Mesendoderm (in vitro differentiated cells): ENCODE results near the gene CDK6.

Experiments
- DNase-seq: peaks from one replicate; pipeline ENCODE4 v3.0.0; 2013
- H2AK5ac ChIP-seq: 2 replicates; pipeline ENCODE4 v1.6.1; 2013; ENCODE audit warnings: low read length, inconsistent platforms
- H2BK120ac ChIP-seq: 2 replicates; pipeline ENCODE4 v1.6.1; 2013; ENCODE audit warnings: low read depth, mild to moderate bottlenecking, low read length, moderate library complexity, mixed read lengths
- H2BK15ac ChIP-seq: replicated peaks from 2 replicates; pipeline ENCODE4 v1.6.1; 2013; ENCODE audit warnings: low read depth, mild to moderate bottlenecking, moderate library complexity
- H2BK5ac ChIP-seq: 2 replicates; pipeline ENCODE4 v1.6.1; 2013; ENCODE audit warnings: low read length, inconsistent platforms
- H3K18ac ChIP-seq: 2 replicates; pipeline ENCODE4 v1.6.1; 2013; ENCODE audit warnings: mild to moderate bottlenecking, low read length, mixed read lengths
- H3K23ac ChIP-seq: one replicate; pipeline ENCODE4 v1.6.1; 2013; ENCODE audit warnings: low read length
- H3K27ac ChIP-seq: 2 replicates; pipeline ENCODE4 v1.5.1; 2013; ENCODE audit warnings: low read depth, mild to moderate bottlenecking, inconsistent platforms, low read length, moderate library complexity
- H3K27me3 ChIP-seq: 2 replicates; pipeline ENCODE4 v1.6.1; 2013; ENCODE audit warnings: low read length, control low read depth, mild to moderate bottlenecking, inconsistent platforms; ENCODE audit not compliant: insufficient read depth, poor library complexity
- H3K36me3 ChIP-seq: 2 replicates; pipeline ENCODE4 v1.6.1; 2013; ENCODE audit warnings: low read length, inconsistent platforms; ENCODE audit not compliant: control insufficient read depth, insufficient read depth
- H3K4ac ChIP-seq: one replicate; pipeline ENCODE4 v1.6.1; 2013; ENCODE audit warnings: low read depth, mild to moderate bottlenecking, low read length, moderate library complexity
- H3K4me1 ChIP-seq: 2 replicates; pipeline ENCODE4 v1.6.1; 2013; ENCODE audit warnings: low read depth, low read length, inconsistent platforms; ENCODE audit not compliant: control insufficient read depth
- H3K4me2 ChIP-seq: 2 replicates; pipeline ENCODE4 v1.6.1; 2013; ENCODE audit warnings: low read length
- H3K4me3 ChIP-seq: 2 replicates; pipeline ENCODE4 v1.5.1; 2013; ENCODE audit warnings: mild to moderate bottlenecking, low read length
- H3K56ac ChIP-seq: one replicate; pipeline ENCODE4 v1.6.1; 2013; ENCODE audit warnings: low read length
- H3K79me1 ChIP-seq: 2 replicates; pipeline ENCODE4 v1.6.1; 2013; ENCODE audit warnings: low read length, inconsistent platforms
- H3K79me2 ChIP-seq: 2 replicates; pipeline ENCODE4 v1.6.1; 2013; ENCODE audit warnings: mild to moderate bottlenecking, low read length; ENCODE audit not compliant: control insufficient read depth, insufficient read depth
- H3K9ac ChIP-seq: 2 replicates; pipeline ENCODE4 v1.6.1; 2013; ENCODE audit warnings: low read length, inconsistent platforms
- H4K5ac ChIP-seq: one replicate; pipeline ENCODE4 v1.6.1; 2013; ENCODE audit warnings: low read length
- H4K8ac ChIP-seq: one replicate; pipeline ENCODE4 v1.6.1; 2013; ENCODE audit warnings: low read depth, mild to moderate bottlenecking, control low read depth, low read length, moderate library complexity
- WGBS: extraction: QIAGEN DNeasy Blood & Tissue Kit; methylation state at CpG from one replicate; pipeline ENCODE4 v1.1.7; 2013; ENCODE audit warnings: low lambda C conversion rate, missing lambda C conversion rate; ENCODE audit not compliant: insufficient coverage; ENCODE audit errors: extremely low coverage; 5-methylcytosine and 5-hydroxymethylcytosine counted together

Gene CDK6

DNA sequence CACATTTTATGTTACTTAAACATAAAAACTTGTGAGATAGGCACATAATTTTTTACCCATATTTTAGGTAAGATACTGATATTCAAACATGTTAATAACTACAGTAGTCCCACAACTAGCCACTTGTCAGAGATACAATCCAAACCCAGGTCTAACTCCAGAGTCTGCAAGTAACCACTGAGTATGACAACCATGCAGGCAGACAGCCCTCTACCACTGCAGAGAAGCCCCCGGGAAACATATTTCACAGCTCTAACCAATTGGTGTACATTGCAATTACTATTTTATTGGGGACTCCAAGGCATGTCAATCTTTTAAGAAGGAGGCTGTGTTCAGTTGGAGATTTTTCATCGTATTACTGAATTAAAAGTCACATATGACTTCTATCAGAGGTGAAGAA is 139.0 kb downstream of the CDK6 start:
- Histone ChIP-seq H4K8ac (no peak overlapping the region), H3K4me2 (no peak overlapping the region), H3K9ac (no peak overlapping the region), H2AK5ac (no peak overlapping the region), H3K79me1 (no peaks in the 10 kb centered on the region), H3K79me2 (no peaks in the 10 kb centered on the region), H3K56ac (no peak overlapping the region), H3K4me3 (no peak overlapping the region), H2BK120ac (no peak overlapping the region), H3K27ac (no peak overlapping the region), H3K4ac (no peak overlapping the region), H3K36me3 (no peaks in the 10 kb centered on the region), H2BK15ac (no peak overlapping the region), H3K23ac (no peak overlapping the region), H3K4me1 (no peaks in the 10 kb centered on the region), H2BK5ac (no peak overlapping the region), H3K18ac (peak overlapping the region; percentile 68), H4K5ac (no peak overlapping the region), H3K27me3 (no peaks in the 10 kb centered on the region)
- WGBS: no CpG with 5 or more reads among the region's 2 CpGs
- DNase-seq: no peak

DNA sequence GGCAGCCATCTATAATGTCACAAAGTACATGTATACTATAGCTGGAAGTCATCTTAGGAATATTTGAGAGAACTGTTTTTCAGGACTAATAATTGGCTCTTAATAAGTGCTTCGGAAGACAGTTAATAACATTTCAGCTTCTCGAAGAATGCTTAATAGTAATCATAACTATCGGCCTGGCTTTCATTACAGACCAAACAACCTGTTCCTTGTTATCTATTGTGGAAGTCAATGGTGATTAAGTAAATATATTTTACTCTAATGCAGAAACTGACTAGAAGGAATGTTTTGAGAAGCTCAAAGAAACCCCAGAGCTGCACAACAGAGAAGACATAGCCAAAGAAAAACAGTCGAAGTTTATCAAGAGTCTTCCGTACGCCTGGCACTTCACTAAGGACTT is 139.4 kb downstream of the CDK6 start:
- H4K8ac ChIP-seq: no peak overlapping the region
- no peak overlapping the region for H3K56ac ChIP-seq
- H3K27me3 ChIP-seq: no peaks in the 10 kb centered on the region
- H2BK15ac ChIP-seq: no peak overlapping the region
- H3K79me2 ChIP-seq: no peaks in the 10 kb centered on the region
- no peak overlapping the region for H2BK120ac ChIP-seq
- no peaks in the 10 kb centered on the region for H3K4me1 ChIP-seq
- H3K36me3 ChIP-seq: no peaks in the 10 kb centered on the region
- no peak overlapping the region for H2BK5ac ChIP-seq
- H3K27ac ChIP-seq: no peak overlapping the region
- no peak overlapping the region for H3K9ac ChIP-seq
- no peak overlapping the region for H3K4me3 ChIP-seq
- H3K79me1 ChIP-seq: no peaks in the 10 kb centered on the region
- H3K23ac ChIP-seq: no peak overlapping the region
- no peak overlapping the region for H2AK5ac ChIP-seq
- no peak overlapping the region for H4K5ac ChIP-seq
- DNase-seq: no peak
- H3K4me2 ChIP-seq: no peak overlapping the region
- no CpG with 5 or more reads among the region's 6 CpGs for WGBS
- H3K4ac ChIP-seq: no peak overlapping the region
- no peak overlapping the region for H3K18ac ChIP-seq

DNA sequence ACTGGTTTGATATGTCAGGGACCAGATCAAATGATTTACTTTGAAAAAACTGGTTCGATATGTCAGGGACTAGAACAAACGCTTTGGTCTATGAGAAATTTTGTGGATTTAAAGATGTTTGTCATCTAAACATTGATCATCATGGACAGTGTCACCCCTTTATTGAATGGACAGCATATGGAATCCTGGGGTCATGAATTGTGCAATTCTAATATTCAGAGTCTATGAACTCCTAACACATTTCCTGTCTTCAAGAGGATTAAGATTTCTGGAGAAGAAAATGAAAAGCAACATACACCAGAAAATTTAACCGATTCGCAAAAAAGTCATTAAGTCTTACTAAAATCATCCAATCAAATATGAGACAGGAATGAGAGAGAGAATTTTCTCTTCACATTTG is 139.8 kb downstream of the CDK6 start:
- DNase-seq: no peak
- Histone ChIP-seq H3K27ac (no peak overlapping the region), H2BK15ac (no peak overlapping the region), H3K4me3 (no peak overlapping the region), H2BK120ac (no peak overlapping the region), H2AK5ac (no peak overlapping the region), H4K8ac (no peak overlapping the region), H3K79me1 (no peaks in the 10 kb centered on the region), H3K4me1 (no peaks in the 10 kb centered on the region), H3K79me2 (no peaks in the 10 kb centered on the region), H2BK5ac (no peak overlapping the region), H3K36me3 (no peaks in the 10 kb centered on the region), H3K27me3 (no peaks in the 10 kb centered on the region), H3K4me2 (no peak overlapping the region), H3K9ac (no peak overlapping the region), H3K23ac (no peak overlapping the region), H3K4ac (no peak overlapping the region), H4K5ac (no peak overlapping the region), H3K18ac (no peak overlapping the region), H3K56ac (no peak overlapping the region)
- no CpG with 5 or more reads among the region's 4 CpGs for WGBS

DNA sequence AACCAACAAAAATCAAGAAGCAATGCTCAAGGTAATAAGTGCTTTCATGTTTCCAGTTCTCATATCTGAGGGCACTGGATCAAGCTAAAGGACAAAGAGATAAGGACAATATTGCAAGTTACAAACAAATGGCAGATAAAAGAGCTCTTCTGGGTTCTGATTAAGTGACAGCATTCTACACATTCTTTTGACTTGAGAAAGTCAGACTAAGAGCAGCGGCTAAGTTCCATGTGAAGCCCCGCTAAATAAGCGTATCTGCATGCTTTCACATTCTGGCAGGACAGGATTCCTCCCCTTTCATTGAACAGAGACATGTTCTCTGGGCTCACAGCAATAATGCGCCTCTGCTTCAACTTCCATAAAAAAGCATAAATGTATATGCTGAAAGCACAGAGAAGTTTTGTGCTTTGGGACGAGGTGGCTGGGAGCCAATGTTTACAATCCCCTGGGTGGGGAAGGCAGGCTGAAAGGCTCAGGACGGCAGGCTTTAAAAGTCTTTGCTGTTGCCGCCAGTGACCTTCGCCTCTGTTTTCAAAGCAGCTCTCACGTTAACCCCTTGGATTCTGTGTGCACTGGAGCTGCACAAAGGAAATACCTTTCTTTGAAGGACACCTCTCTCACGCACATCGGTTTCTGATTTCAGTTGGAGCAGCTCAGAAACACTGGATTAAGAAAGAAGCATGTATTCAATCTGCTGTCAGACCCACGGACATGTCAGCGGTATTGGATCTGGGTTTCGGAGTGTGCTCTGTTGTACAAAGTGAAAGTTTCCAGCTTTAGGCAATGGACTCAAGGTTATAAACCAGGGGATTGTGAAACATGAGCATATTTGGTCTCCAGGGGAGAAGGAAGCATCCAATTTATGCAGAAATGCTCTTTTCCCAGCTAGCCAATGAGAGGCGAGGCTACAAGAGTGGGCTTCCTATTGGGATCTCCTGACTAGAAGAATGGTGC is 140.8 kb downstream of the CDK6 start:
- no peaks in the 10 kb centered on the region for H3K79me2 ChIP-seq
- no peak overlapping the region for H3K4ac ChIP-seq
- peak; percentile 96 for DNase-seq
- no peaks in the 10 kb centered on the region for H3K27me3 ChIP-seq
- peak overlapping the region; percentile 71 for H3K27ac ChIP-seq
- H3K36me3 ChIP-seq: no peaks in the 10 kb centered on the region
- H2BK5ac ChIP-seq: no peak overlapping the region
- no peak overlapping the region for H2BK15ac ChIP-seq
- no peak overlapping the region for H3K23ac ChIP-seq
- no peaks in the 10 kb centered on the region for H3K79me1 ChIP-seq
- H2BK120ac ChIP-seq: no peak overlapping the region
- no peak overlapping the region for H4K5ac ChIP-seq
- H3K4me1 ChIP-seq: no peaks in the 10 kb centered on the region
- peak overlapping the region; percentile 81 for H3K18ac ChIP-seq
- peak overlapping the region; percentile 52 for H3K9ac ChIP-seq
- H3K4me2 ChIP-seq: peak overlapping the region; percentile 86
- no peak overlapping the region for H2AK5ac ChIP-seq
- WGBS: no CpG with 5 or more reads among the region's 15 CpGs
- no peak overlapping the region for H4K8ac ChIP-seq
- H3K56ac ChIP-seq: peak overlapping the region; percentile 73
- no peak overlapping the region for H3K4me3 ChIP-seq

DNA sequence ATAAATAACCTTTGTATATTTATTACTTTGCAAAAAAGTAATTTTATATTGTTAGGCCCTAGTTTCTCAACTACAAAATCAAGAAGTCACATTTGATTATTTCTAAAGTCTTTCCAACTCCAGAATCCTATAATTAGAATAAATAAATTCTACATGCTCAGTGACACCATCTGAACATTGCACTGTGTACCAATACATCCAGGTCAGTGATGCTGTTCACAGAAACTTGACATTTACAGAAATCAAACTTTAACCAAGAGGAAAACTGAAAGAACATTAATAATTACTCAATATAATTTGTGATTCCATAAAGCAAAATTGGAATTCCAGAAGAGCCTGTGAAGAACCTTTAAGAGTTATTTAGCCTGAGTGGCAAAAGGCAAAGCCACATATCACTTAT is 142.2 kb downstream of the CDK6 start:
- H3K4me2 ChIP-seq: no peak overlapping the region
- H4K8ac ChIP-seq: no peak overlapping the region
- H3K4me1 ChIP-seq: no peaks in the 10 kb centered on the region
- H3K4me3 ChIP-seq: no peak overlapping the region
- no peaks in the 10 kb centered on the region for H3K36me3 ChIP-seq
- no peaks in the 10 kb centered on the region for H3K79me1 ChIP-seq
- DNase-seq: no peak
- no peak overlapping the region for H4K5ac ChIP-seq
- no peaks in the 10 kb centered on the region for H3K79me2 ChIP-seq
- no peak overlapping the region for H3K23ac ChIP-seq
- H3K27ac ChIP-seq: no peak overlapping the region
- H2AK5ac ChIP-seq: no peak overlapping the region
- no peaks in the 10 kb centered on the region for H3K27me3 ChIP-seq
- H2BK5ac ChIP-seq: no peak overlapping the region
- no peak overlapping the region for H3K4ac ChIP-seq
- H2BK120ac ChIP-seq: no peak overlapping the region
- H3K56ac ChIP-seq: no peak overlapping the region
- no peak overlapping the region for H2BK15ac ChIP-seq
- H3K9ac ChIP-seq: no peak overlapping the region
- H3K18ac ChIP-seq: no peak overlapping the region

DNA sequence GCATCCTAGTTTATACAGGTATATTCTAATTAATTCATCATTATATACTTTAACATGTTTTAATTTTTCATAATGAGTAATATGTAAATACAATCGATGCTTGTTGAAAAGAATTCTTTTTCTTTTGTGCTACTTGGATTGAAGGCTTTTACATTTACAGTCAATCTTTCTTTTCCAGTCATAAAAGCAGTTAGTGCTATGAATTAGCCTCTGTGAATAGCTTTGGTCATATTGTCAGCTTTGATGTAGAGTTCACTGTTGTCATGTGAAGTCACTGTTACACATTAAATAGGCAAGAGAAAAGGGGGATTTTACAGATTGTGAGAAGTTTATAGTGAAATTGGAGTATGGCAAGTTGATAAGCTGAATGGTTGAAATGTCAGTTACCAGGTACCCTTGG is 142.9 kb downstream of the CDK6 start:
- Histone ChIP-seq H3K4me1 (no peaks in the 10 kb centered on the region), H3K18ac (no peak overlapping the region), H3K23ac (no peak overlapping the region), H3K79me1 (no peaks in the 10 kb centered on the region), H3K27me3 (no peaks in the 10 kb centered on the region), H4K5ac (no peak overlapping the region), H3K27ac (no peak overlapping the region), H2AK5ac (no peak overlapping the region), H3K56ac (no peak overlapping the region), H3K4ac (no peak overlapping the region), H3K4me2 (no peak overlapping the region), H3K9ac (no peak overlapping the region), H3K4me3 (no peak overlapping the region), H2BK120ac (no peak overlapping the region), H2BK15ac (no peak overlapping the region), H2BK5ac (no peak overlapping the region), H4K8ac (no peak overlapping the region), H3K36me3 (no peaks in the 10 kb centered on the region), H3K79me2 (no peaks in the 10 kb centered on the region)
- no CpG with 5 or more reads among the region's 1 CpG for WGBS
- no peak for DNase-seq
